ENCODE measurements around the gene TP73. TPM values are rescaled to one million over a fixed set of nuclear protein-coding genes. Genes with fewer than 3 reads are reported as not detected.
A peak's percentile ranks its signal among the peaks of the same experiment; 100 is the strongest.

TP73 gene
- total and polyA plus RNA-seq, 2 experiments from 2014 or later, result not detected

GRCh38 chr1:3772027-3772714 lies 119.9 kb downstream of the TP73 start:
- TF ChIP-seq EZH2phosphoT487 (IDR thresholded peaks at IDR 0.05; ENCODE audit: insufficient read depth, low read depth), result no peak
- no peak for TF ChIP-seq EZH2 (IDR thresholded peaks at IDR 0.05; ENCODE audit: insufficient read depth, poor library complexity, severe bottlenecking)
- Histone ChIP-seq H2AFZ (peak overlapping the region; percentile 67; the same call in 1 of the 2 replicates), H3K36me3 (ENCODE audit: low read depth) (no peaks in the 10 kb centered on the region), H3K9me3 (ENCODE audit: low read depth) (no peaks in the 10 kb centered on the region), H3K9me2 (ENCODE audit: insufficient read depth) (no peaks in the 10 kb centered on the region), H3K27me3 (replicated peaks; ENCODE audit: insufficient read depth) (0 out of 2 replicates have a peak, but pooled peaks cover 3% of the 10 kb centered on the region), H3K9ac (no peak overlapping the region), H4K20me1 (ENCODE audit: insufficient read depth) (no peaks in the 10 kb centered on the region), H3K4me2 (ENCODE audit: unreplicated experiment) (peak overlapping the region; percentile 42), H3K4me1 (ENCODE audit: insufficient read depth) (no peaks in the 10 kb centered on the region), H3K79me2 (ENCODE audit: insufficient read depth) (no peaks in the 10 kb centered on the region), H3F3A (ENCODE audit: insufficient read depth) (peaks cover 4% of the 10 kb centered on the region; the same call in 1 of the 2 replicates), H3K4me3 (peak overlapping the region; percentile 59), H3K27ac (no peak overlapping the region)
- in situ Hi-C loops (cut with MboI), result no loop called here
- WGBS, 2 experiments (ENCODE audit: low coverage in 1 of 2, low lambda C conversion rate in 2 of 2, missing lambda C conversion rate in 2 of 2), result 1 to 3% methylated on average over 16 to 46 of the region's 61 CpGs
- DNase-seq, result peak; percentile 70

DNA sequence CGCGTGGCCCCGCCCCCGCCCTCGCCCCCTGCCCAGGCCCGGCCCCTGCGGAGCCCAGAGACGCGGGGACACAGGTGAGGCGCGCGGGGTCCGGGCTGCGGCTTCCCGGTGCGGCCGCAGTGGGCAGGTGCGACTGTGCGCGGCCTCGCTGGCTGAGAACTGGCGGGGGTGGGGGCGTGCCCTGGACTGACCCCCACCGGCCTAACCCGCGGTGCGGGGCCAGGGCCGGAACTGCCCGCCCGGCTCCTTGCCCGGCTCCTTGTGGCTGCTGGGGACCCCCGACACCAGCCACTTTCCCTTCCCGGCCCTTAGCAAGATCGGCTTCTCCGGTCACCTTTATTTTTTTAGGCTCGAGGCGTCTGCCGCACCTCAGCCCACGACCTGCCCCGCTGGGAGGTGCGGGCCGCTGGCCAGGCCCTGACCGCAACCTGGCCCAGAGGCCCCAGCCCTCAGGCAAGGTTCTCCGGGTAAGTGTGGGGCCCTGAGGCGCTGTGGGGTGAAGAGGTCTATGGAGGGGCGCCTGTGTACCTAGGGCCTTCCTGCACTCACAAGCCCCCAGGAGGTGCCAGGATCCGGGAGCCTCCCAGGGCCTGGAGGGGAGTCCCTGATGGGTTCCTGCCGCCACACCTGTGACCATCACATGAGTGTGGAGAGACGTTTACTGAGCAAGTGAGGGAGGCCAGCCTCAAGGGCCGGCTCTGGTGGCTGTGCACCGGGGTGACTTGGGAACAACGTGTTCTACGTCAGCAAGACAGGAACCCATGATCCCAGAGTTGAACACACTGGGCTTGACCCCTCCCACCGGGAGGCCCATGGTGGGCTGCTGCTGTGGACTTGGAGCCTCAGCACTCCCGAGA lies 120.6 kb downstream of the TP73 start, which contains the start of gene SMIM1:
Gene SMIM1 (plus strand): TSS at position 35 of the 857 bp plus-strand sequence. CDS start 2,625 bp downstream, outside the sequence.
- H3K9me2 ChIP-seq (ENCODE audit: insufficient read depth), result no peaks in the 10 kb centered on the region
- no peak for TF ChIP-seq EZH2 (IDR thresholded peaks at IDR 0.05; ENCODE audit: insufficient read depth, poor library complexity, severe bottlenecking)
- TF ChIP-seq EZH2phosphoT487 (IDR thresholded peaks at IDR 0.05; ENCODE audit: insufficient read depth, low read depth), result no peak
- H3K27ac ChIP-seq, result no peak within 1 kb of the TSS
- in situ Hi-C loops (cut with MboI), result no loop called here
- H3K27me3 ChIP-seq (replicated peaks; ENCODE audit: insufficient read depth), result 0 out of 2 replicates have a peak, but pooled peaks cover 3% of the 10 kb centered on the region
- no peaks in the 10 kb centered on the region for H3K79me2 ChIP-seq (ENCODE audit: insufficient read depth)
- H3K4me2 ChIP-seq (ENCODE audit: unreplicated experiment), result peak within 1 kb of the TSS; percentile 42
- H3K4me1 ChIP-seq (ENCODE audit: insufficient read depth), result no peaks in the 10 kb centered on the region
- no peaks in the 10 kb centered on the region for H3K9me3 ChIP-seq (ENCODE audit: low read depth)
- H3K36me3 ChIP-seq (ENCODE audit: low read depth), result no peaks in the 10 kb centered on the region
- peak within 1 kb of the TSS; percentile 67; the same call in 1 of the 2 replicates for H2AFZ ChIP-seq
- peak within 1 kb of the TSS; percentile 59 for H3K4me3 ChIP-seq
- H3K9ac ChIP-seq, result no peak within 1 kb of the TSS
- H3F3A ChIP-seq (ENCODE audit: insufficient read depth), result peaks cover 4% of the 10 kb centered on the region; the same call in 1 of the 2 replicates
- H4K20me1 ChIP-seq (ENCODE audit: insufficient read depth), result no peaks in the 10 kb centered on the region
- 29 to 47% methylated on average over 27 to 53 of the region's 55 CpGs for WGBS, 2 experiments (ENCODE audit: low coverage in 1 of 2, low lambda C conversion rate in 2 of 2, missing lambda C conversion rate in 2 of 2)
- no peak for DNase-seq

DNA sequence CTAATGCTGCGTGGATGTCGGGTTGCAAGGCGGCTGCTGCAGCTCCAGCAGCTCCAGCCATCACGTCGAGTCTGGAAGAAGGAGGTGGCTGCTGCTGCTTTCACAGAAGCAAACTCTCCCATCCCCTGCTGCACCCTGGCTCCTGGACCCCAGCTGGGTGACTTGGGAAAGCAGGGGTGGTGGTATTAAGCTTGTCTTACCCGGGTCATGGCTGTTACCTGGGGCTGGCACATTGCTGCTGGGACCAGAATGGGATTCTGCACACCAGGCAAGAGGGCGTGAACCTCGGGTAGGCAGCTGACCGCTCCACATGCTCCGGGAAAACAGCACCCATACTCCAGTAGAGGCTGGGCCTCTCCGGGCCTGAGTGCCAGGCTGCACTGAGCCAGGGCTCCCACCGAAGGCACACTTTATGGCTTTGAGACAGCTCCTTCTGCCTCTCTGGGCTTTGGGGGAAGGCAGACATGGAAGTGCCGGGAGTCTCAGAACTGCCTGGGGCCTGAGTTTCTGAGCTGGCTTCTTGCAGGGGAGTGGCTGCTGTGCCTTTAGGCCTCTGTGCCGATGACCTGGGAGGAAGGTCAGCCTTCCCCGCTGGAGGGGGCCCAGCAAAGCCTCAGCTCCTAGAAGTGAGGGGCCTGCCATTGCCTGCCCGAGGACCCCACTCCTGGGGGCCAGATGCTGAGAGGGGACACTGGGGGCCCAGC lies 121.4 kb downstream of the TP73 start:
- in situ Hi-C loops (cut with MboI), result no loop called here
- Histone ChIP-seq H3K9ac (no peak overlapping the region), H3K27ac (no peak overlapping the region), H3F3A (ENCODE audit: insufficient read depth) (peaks cover 4% of the 10 kb centered on the region; the same call in 1 of the 2 replicates), H3K27me3 (replicated peaks; ENCODE audit: insufficient read depth) (0 out of 2 replicates have a peak, but pooled peaks cover 3% of the 10 kb centered on the region), H3K36me3 (ENCODE audit: low read depth) (no peaks in the 10 kb centered on the region), H3K79me2 (ENCODE audit: insufficient read depth) (no peaks in the 10 kb centered on the region), H4K20me1 (ENCODE audit: insufficient read depth) (no peaks in the 10 kb centered on the region), H3K9me2 (ENCODE audit: insufficient read depth) (no peaks in the 10 kb centered on the region), H2AFZ (no peak overlapping the region), H3K4me2 (ENCODE audit: unreplicated experiment) (no peak overlapping the region), H3K4me1 (ENCODE audit: insufficient read depth) (no peaks in the 10 kb centered on the region), H3K9me3 (ENCODE audit: low read depth) (no peaks in the 10 kb centered on the region), H3K4me3 (no peak overlapping the region)
- peak; percentile 24 for DNase-seq
- TF ChIP-seq EZH2 (IDR thresholded peaks at IDR 0.05; ENCODE audit: insufficient read depth, poor library complexity, severe bottlenecking) (no peak), EZH2phosphoT487 (IDR thresholded peaks at IDR 0.05; ENCODE audit: insufficient read depth, low read depth) (no peak)
- 62 to 63% methylated on average over 15 to 16 of the region's 16 CpGs for WGBS, 2 experiments (ENCODE audit: low coverage in 1 of 2, low lambda C conversion rate in 2 of 2, missing lambda C conversion rate in 2 of 2)

All from GM23248 (cell line).